Stimulated activated CD4-positive, alpha-beta T cell treated with anti-CD3 and anti-CD28 coated beads, Interleukin-4, amount 100 ng/mL, for 48 hours (primary cell): ENCODE results near the gene FCN1.
"Not testable (repeated sequence)": the region's sequence is repeated elsewhere in the genome, so short reads cannot be mapped to it uniquely, and the experiment has no call there.

Experiments
- DNase-seq, 2 donors: peaks; one replicate each; pipeline ENCODE4 v3.0.0-alpha.2; 2020; ENCODE audit warnings: low read depth in 2 of 2

The FCN1 gene

GRCh38 chr9:134872482-134873231 is 45.1 kb downstream of the FCN1 start:
- no peak for DNase-seq

DNA sequence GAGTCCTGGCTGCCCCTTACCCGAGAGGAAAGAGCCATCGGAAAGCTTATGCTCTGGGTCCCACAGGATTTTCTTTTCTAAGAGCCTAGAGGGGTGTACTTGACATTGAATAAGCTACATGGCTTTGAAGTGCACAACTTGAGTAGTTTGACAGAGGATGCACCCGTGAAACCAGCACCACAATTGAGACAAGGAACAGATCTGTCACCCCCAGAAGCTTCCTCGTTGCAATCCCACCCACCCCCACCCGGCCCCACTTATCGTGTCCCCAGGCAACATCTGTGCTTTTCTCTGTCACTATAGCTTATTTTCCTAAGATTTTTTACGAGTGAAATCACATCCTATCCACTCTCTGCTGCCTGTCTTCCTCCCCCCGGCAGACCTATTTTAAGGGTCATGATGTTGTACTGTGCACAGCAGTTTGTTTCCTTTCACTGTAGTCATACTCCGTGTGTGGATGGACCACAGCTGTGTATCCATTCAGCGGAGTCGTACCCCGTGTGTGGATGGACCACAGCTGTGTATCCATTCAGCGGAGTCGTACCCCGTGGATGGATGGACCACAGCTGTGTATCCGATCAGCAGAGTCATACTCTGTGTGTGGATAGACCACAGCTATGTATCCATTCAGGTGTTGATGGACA is 45.9 kb downstream of the FCN1 start:
- no peak for DNase-seq

- no peak for DNase-seq
Measured at GRCh38 chr9:134870746-134871662, 46.7 kb downstream of the FCN1 start.

- no peak for DNase-seq
Measured at GRCh38 chr9:134870301-134870694, 47.4 kb downstream of the FCN1 start.

DNA sequence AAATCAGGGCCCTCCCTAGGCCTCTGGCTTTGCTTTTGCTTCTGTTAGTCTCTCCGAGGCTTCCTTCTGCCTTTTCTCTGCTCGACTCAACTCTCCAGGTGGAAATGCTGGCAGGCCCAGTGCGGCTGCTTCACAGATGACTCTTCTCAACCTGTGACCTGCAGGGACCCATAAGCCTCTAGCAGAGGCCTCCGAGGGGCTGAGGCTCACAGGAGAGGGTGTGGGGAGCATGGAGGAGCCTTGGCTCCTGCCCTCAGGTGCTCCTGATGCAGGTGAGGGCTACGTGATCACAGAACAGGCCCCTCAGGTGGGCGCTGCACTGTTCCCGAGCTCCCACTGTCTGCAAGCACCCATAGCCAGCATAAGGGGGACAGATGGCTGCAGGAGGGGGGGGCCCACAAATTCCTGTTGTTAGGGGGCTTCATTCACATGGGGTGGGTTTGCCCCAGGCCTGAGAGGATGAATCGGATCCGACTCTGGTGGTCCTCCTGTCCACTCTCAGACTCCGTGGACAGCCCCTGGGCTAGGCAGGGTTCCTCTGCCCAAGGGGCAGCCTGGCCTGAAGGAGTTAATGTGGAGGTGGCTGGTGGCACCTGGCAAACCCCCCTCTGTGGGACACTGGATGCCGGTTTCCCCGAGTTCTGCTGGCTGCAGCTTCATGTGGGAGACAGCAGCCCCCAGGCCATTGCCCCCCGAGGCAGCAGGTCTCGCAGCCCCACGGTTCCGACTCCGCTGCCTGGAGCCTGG is 48.0 kb downstream of the FCN1 start:
- DNase-seq, result no peak

DNA sequence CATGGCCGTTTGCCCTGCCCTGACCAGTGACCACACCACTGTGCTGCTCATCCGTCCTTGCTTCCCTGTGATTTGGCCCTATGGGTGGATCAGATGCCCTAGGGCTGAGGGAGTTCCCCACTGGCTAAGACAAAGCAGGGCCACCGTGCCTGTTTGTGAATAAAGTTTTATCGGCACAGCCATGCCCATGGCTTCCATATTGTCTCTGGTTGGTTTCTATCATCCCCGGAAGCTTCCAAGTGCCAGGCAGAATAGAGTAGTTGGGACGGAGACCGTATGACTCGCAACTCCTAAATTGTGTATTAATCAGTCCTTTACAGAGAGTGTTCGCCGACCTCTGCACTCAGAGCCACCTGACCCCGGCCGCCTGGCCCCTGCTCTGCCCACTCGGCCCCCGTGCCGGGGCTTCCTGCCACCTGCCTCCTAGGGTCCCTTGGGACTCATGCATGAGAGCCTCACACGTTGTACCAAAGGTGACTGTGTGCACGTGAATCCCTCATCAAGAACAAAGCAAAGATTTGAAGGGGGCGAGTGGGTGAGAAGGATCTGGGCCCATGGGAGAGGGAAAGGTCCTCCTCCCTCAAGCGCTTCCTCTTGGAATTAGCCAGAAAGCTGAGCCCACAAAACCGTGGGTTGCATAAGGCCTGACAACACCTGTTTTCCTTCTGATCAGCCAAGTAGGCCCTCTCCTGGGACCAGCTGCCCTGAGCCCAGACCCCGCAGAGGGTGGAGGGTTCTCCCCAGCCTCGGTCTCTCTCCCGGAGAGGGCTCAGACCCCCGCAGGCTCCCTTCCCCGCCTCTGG is 48.8 kb downstream of the FCN1 start:
- no peak for DNase-seq

GRCh38 chr9:134867917-134868750 is 49.6 kb downstream of the FCN1 start:
- DNase-seq, result no peak

DNA sequence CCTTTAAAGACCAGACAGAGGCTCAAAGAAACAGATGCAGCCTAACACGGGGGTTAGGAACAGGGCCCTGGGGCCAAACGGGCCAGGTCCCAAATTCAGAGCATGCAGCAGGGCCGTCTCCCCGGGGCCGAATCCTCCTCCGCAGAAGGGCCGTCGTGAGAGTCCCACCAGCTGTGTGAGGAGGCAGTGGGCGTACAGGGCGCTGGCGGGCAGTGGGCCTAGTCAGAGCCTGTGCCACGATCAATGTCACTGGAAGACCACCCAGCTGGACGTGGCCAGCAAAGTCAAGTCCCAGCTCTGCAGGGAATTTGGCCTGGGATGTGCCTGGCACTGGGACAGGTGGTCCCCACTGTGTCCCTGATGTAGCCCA is 52.9 kb downstream of the FCN1 start:
- no peak for DNase-seq

DNA sequence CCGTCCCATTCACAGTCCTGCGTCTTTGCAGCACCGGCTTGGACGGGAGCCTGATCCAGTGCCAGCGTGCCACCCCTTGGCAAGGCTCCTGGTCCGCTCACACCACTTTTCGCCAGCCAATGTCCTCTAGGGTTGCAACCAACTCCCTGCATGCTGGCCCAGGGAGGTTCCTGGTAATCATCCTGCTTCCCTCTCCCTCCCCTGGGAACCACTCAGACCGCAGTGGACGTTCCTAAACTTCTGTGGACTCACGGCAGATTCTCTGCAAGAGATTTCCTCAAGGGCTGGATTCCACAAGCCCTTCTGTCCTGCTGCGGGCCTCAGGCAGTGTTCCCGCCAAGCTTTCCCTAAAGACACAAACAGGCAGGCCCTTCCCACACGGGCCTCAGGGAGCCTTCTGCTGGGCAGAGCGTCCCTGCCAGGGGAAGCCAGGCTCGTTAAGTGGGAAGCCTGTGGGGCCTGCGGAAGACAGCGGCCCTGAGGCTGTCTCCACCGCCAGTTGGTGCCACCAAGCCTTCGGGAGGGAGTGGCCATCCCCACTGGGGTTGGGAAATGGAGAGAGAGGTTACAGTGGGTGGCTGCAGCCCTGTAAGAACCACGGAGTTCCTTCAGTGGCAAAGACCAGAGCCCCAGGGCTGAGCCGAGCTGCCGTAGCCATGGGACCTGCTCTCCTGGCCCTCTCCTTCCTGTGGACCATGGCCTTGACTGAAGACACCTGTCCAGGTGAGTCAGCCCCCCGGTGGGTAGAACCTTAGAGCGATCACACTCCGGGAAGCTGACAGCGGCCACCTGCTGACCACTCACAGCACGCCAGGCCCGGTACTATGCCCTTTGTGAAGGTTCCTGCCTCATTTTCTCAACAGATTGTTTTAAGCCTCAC is 53.5 kb downstream of the FCN1 start:
- DNase-seq, result no peak

DNA sequence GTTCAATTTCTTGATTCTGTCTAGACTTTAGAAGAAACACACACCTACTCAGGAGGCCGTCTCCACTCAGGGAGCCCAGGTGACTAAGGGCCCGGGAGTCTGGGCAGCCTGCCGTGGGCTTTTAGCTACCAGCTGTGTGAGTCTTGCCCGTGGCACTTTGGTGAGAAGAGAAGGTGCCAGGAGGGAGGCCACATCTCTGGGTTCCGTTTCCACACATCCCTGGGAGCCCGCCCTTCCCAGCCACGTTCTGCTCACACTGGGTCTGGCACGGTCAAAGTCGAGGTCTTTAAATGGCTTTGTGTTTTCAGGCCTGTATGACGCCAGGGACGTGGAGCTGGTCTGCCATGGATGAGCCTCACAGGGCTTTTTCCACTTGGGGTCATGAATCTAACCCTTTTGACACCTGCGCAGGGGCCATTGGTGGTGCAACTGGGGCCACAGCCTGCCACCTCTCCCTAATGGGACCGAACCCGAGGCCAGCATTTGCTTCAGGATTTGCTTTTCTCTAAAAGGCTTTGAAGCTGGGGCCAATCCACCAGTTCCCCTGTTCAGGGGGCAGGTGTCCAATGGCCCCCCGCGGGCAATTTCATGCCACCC is 54.3 kb downstream of the FCN1 start:
- DNase-seq, result no peak

DNA sequence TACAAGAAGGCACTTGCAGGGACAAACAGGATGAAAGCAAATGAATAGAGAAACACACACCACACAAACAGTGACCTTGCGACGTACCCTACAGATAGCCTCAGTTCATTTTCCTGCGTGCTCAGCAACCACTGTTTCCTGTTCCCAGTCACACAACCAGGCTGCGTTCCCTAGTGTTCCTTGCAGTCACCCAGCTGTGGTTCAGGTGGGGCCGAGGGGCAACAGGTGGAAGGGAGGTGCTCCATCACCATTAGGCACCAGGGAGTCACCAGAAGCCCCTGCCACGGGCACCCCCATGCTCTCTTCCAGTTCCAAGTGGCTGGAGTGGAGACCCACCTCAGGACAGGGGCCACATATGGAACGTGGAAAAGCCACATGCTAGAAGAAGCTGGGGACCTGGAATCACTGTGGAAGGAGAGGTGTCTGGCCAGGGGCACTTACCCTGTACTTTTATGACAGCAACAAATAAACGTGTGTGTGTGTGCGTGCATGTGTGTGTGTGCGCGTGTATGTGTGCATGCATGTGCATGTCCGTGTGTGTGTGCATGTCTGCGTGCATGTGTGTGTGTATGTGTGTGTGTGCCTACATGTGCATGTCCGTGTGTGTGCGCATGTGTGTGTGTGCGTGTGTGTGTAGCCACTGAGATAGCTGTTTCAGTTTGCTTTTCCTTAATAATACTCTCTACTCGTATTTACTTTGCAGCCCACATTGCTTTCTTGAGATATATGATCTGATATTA is 55.9 kb downstream of the FCN1 start:
- DNase-seq, result no peak

DNA sequence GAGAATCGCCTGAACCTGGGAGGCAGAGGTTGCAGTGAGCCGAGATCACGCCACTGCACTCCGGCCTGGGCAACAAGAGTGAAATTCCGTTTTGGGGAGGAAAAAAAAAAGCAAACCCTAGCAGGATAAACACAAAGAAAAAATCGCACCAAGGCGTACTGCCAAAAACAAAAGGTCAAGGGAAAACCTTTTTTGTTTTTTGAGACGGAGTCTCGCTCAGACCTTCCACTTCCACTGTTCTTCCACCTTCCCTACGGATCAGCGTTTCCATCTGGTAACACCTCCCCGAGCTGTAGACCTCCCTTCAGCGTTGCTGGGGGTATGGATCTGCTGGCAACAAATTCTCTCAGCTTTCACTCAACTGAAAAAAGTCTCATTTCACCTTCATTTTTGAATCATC is 57.2 kb downstream of the FCN1 start:
- DNase-seq, result no peak

DNA sequence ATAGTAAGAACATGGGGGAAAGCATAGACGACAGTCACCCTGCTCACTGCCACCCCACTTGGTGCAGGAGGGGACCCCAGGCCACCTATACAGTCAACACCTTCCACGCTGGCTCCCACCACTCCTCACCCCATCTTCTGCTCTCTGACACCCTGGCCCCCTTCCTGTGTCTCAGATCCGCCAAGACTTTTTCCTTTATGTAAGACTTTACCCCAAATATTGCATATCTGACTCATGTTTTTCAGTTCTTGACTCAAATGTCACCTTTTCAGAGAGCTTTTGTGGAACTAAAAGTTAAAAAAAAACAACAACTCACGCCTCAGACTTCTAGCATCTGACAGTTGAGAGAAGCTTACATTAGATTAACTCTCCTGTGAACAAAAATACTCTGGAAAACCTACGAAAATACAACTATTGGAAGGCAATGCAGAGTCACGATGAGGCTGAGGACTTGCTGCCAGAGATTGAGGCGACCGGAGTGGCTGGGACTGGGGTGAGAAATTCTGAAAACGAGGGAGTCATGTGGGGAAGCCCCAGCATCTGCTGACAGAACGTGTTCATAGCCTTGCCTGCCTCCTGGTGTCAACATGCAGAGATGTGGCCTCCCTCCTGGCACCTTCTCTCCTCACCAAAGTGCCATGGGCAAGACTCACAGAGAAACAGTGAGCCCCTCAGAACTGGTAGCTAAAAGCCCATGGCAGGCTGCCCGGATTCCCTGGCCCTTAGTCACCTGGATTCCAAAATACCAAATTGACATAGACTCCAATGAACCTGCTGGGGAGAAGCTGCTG is 59.5 kb downstream of the FCN1 start:
- peak; percentile 29 to 56 for DNase-seq

- not testable (repeated sequence) for DNase-seq
Measured at GRCh38 chr9:134857451-134857850, 60.3 kb downstream of the FCN1 start.

DNA sequence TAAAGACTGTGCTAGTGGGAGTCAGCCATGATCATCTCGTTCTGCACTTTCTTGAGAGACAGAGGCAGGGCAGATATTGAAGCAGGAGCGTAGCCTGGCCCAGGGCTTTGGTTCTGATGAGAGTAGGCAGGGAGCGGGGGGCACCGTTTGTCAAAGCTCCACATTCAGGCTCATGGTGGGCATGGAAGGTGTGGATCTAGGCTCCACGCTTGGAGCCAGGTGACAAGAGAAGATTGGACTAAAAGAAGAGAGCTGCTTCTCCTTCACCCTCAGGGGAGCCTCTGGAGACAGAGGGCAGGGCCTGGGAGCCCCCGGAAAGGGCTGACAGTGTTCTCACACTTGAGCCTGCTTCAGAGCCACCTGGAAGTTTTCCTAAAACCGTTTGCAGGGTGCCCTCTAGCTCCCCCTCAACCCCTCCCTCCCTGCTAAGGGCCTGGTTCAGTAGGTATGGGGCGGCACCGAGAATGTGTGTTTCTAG is 61.8 kb downstream of the FCN1 start:
- no peak for DNase-seq
